ENCODE results near the gene SLC9A9. TPM values are rescaled to one million over a fixed set of nuclear protein-coding genes. Genes with fewer than 3 reads are reported as not detected.
"Not testable (repeated sequence)": the region's sequence is repeated elsewhere in the genome, so short reads cannot be mapped to it uniquely, and the experiment has no call there.

The SLC9A9 gene
- polyA plus RNA-seq, 1 donor from 2014 or later = 0.54 TPM

DNA sequence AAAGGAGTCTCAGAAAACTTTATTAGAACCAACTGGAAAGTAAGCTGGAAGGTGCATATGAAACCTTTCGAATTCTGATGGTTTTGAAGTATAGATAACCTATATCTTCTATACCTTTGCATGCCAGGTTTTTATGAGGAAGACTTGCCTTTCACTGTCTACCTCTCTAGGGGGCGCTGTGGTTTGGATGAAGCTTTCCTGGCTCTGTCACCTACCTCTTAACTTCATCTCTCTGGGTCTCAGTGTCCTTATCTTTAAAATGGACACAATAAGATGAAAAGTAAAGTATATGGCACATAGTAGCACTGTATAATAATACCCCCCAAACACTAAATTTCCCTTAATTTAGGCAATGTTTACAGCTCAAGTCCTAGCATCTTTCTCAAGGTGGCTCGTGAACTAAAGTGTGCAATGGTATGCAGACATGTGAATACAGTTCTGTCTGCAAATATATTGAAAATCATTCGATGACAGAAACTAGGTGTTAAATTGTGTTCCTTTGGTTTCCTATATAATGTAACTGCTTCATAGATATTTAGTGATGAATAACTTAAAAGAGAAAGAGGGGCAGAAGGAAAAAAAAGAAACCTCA is 414.4 kb downstream of the SLC9A9 start:
- no peaks in the 10 kb centered on the region for H3K27me3 ChIP-seq (ENCODE audit: insufficient read depth, low read depth, low read length)
- H3K4me3 ChIP-seq (ENCODE audit: low read length) = no peak overlapping the region
- TF ChIP-seq CTCF (IDR thresholded peaks at IDR 0.05; ENCODE audit: poor library complexity, severe bottlenecking) (no peak), POLR2AphosphoS5 (IDR thresholded peaks at IDR 0.05) (no peak), TAF1 (IDR thresholded peaks at IDR 0.05; ENCODE audit: low read depth) (no peak), EZH2 (IDR thresholded peaks at IDR 0.05; ENCODE audit: borderline replicate concordance, insufficient read depth, low read length, poor library complexity, severe bottlenecking) (no peak)
- no peaks in the 10 kb centered on the region for H3K9me3 ChIP-seq (ENCODE audit: low read length)
- H3F3A ChIP-seq (ENCODE audit: insufficient read depth, low read length, poor library complexity, severe bottlenecking) = no peaks in the 10 kb centered on the region
- H4K20me1 ChIP-seq (ENCODE audit: insufficient read depth) = no peaks in the 10 kb centered on the region
- H3K9ac ChIP-seq (ENCODE audit: low read length) = no peak overlapping the region
- H3K4me2 ChIP-seq (ENCODE audit: low read length) = no peak overlapping the region
- H3K79me2 ChIP-seq (replicated peaks; ENCODE audit: insufficient read depth, low read length) = no peaks in the 10 kb centered on the region
- H3K27ac ChIP-seq (ENCODE audit: low read length) = no peak overlapping the region
- no peaks in the 10 kb centered on the region for H3K9me2 ChIP-seq (ENCODE audit: insufficient read depth, low read length)
- no peak overlapping the region for H2AFZ ChIP-seq (ENCODE audit: low read depth, low read length)
- no peaks in the 10 kb centered on the region for H3K36me3 ChIP-seq (ENCODE audit: insufficient read depth, low read length)

GRCh38 chr3:143431298-143431697 is 417.0 kb downstream of the SLC9A9 start:
- not testable (repeated sequence) for H3K27ac ChIP-seq (ENCODE audit: low read length); H3K27me3 ChIP-seq (ENCODE audit: insufficient read depth, low read depth, low read length); H3K4me2 ChIP-seq (ENCODE audit: low read length); H3K79me2 ChIP-seq (replicated peaks; ENCODE audit: insufficient read depth, low read length); H3K9ac ChIP-seq (ENCODE audit: low read length); H3K36me3 ChIP-seq (ENCODE audit: insufficient read depth, low read length); H3K9me3 ChIP-seq (ENCODE audit: low read length); H3K9me2 ChIP-seq (ENCODE audit: insufficient read depth, low read length); H4K20me1 ChIP-seq (ENCODE audit: insufficient read depth); H3F3A ChIP-seq (ENCODE audit: insufficient read depth, low read length, poor library complexity, severe bottlenecking); H2AFZ ChIP-seq (ENCODE audit: low read depth, low read length); H3K4me3 ChIP-seq (ENCODE audit: low read length)

DNA sequence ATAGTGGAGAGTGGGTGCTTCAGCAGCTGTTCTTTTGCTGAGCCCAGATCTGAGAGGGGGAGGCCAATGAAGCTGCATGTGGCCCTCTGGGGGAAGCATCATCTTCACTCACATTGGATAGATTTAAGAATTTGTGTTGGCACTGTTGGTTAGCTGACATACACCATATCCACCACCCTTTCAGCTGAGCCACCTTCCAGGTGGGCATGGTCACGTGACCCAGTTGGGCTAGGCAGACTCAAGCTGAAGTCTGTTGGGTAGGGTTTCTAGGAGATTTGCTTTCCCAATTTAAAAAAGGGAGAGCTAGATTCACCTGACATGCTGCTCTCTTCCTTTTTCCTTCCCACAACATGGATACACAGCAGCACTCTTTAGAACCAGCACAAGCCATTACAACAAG is 417.7 kb downstream of the SLC9A9 start:
- H3K9me3 ChIP-seq (ENCODE audit: low read length) = no peaks in the 10 kb centered on the region
- no peaks in the 10 kb centered on the region for H3F3A ChIP-seq (ENCODE audit: insufficient read depth, low read length, poor library complexity, severe bottlenecking)
- no peak overlapping the region for H3K4me2 ChIP-seq (ENCODE audit: low read length)
- no peak for TF ChIP-seq MXI1 (conservative IDR thresholded peaks at IDR 0.05; ENCODE audit: poor library complexity, severe bottlenecking)
- no peak for TF ChIP-seq CTCF (IDR thresholded peaks at IDR 0.05; ENCODE audit: poor library complexity, severe bottlenecking)
- TF ChIP-seq, protein P1, sequence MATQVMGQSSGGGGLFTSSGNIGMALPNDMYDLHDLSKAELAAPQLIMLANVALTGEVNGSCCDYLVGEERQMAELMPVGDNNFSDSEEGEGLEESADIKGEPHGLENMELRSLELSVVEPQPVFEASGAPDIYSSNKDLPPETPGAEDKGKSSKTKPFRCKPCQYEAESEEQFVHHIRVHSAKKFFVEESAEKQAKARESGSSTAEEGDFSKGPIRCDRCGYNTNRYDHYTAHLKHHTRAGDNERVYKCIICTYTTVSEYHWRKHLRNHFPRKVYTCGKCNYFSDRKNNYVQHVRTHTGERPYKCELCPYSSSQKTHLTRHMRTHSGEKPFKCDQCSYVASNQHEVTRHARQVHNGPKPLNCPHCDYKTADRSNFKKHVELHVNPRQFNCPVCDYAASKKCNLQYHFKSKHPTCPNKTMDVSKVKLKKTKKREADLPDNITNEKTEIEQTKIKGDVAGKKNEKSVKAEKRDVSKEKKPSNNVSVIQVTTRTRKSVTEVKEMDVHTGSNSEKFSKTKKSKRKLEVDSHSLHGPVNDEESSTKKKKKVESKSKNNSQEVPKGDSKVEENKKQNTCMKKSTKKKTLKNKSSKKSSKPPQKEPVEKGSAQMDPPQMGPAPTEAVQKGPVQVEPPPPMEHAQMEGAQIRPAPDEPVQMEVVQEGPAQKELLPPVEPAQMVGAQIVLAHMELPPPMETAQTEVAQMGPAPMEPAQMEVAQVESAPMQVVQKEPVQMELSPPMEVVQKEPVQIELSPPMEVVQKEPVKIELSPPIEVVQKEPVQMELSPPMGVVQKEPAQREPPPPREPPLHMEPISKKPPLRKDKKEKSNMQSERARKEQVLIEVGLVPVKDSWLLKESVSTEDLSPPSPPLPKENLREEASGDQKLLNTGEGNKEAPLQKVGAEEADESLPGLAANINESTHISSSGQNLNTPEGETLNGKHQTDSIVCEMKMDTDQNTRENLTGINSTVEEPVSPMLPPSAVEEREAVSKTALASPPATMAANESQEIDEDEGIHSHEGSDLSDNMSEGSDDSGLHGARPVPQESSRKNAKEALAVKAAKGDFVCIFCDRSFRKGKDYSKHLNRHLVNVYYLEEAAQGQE (IDR thresholded peaks at IDR 0.05; ENCODE audit: borderline replicate concordance) = no peak
- TF ChIP-seq EZH2 (IDR thresholded peaks at IDR 0.05; ENCODE audit: borderline replicate concordance, insufficient read depth, low read length, poor library complexity, severe bottlenecking) = no peak
- TF ChIP-seq RAD21 (conservative IDR thresholded peaks at IDR 0.05) = no peak
- TF ChIP-seq TAF1 (IDR thresholded peaks at IDR 0.05; ENCODE audit: low read depth) = no peak
- no peak for TF ChIP-seq SMC3 (conservative IDR thresholded peaks at IDR 0.05; ENCODE audit: poor library complexity)
- TF ChIP-seq EP300 (conservative IDR thresholded peaks at IDR 0.05; ENCODE audit: poor library complexity, severe bottlenecking) = no peak
- no peak for TF ChIP-seq POLR2AphosphoS5 (IDR thresholded peaks at IDR 0.05)
- H3K4me3 ChIP-seq (ENCODE audit: low read length) = no peak overlapping the region
- no peaks in the 10 kb centered on the region for H3K36me3 ChIP-seq (ENCODE audit: insufficient read depth, low read length)
- H3K9me2 ChIP-seq (ENCODE audit: insufficient read depth, low read length) = no peaks in the 10 kb centered on the region
- H3K79me2 ChIP-seq (replicated peaks; ENCODE audit: insufficient read depth, low read length) = no peaks in the 10 kb centered on the region
- H3K27ac ChIP-seq (ENCODE audit: low read length) = no peak overlapping the region
- H3K27me3 ChIP-seq (ENCODE audit: insufficient read depth, low read depth, low read length) = no peaks in the 10 kb centered on the region
- H2AFZ ChIP-seq (ENCODE audit: low read depth, low read length) = no peak overlapping the region
- H3K9ac ChIP-seq (ENCODE audit: low read length) = no peak overlapping the region
- no peaks in the 10 kb centered on the region for H4K20me1 ChIP-seq (ENCODE audit: insufficient read depth)
